HEK293T (cell line): ENCODE data around the gene CARD14.

ENCODE experiments used
- FOXA1 ChIP-seq: fragments of 450-650 bp; IDR thresholded peaks from 2 replicates; pipeline ENCODE4 v1.6.1; 2016; ENCODE audit warnings: mild to moderate bottlenecking
- LEF1 ChIP-seq: fragments of 450-650 bp; IDR thresholded peaks from 2 replicates; pipeline ENCODE4 v1.6.1; 2017; ENCODE audit warnings: mild to moderate bottlenecking, borderline replicate concordance

GRCh38 chr17:80205811-80206210 is 36.0 kb downstream of the CARD14 start:
- TF ChIP-seq FOXA1: no peak
- no peak for TF ChIP-seq LEF1
